Effector CD4-positive, alpha-beta T cell (primary cell): Measurements from ENCODE around the gene PLIN5.

Experiments
- DNase-seq: peaks from one replicate; pipeline ENCODE4 v3.0.0-alpha.2; 2020

PLIN5 gene

GRCh38 chr19:4503825-4504170 is 31.2 kb downstream of the PLIN5 start:
- DNase-seq = no peak

GRCh38 chr19:4503132-4503824 is 31.7 kb downstream of the PLIN5 start:
- no peak for DNase-seq

- no peak for DNase-seq
Measured at GRCh38 chr19:4502282-4503131, 32.5 kb downstream of the PLIN5 start.

- no peak for DNase-seq
Measured at GRCh38 chr19:4501691-4502090, 33.3 kb downstream of the PLIN5 start.

- DNase-seq = no peak
Measured at GRCh38 chr19:4500841-4501591, 34.0 kb downstream of the PLIN5 start.

- no peak for DNase-seq
Measured at GRCh38 chr19:4499855-4500254, 35.2 kb downstream of the PLIN5 start.

GRCh38 chr19:4499318-4499717 is 35.7 kb downstream of the PLIN5 start:
- no peak for DNase-seq

GRCh38 chr19:4498694-4499093 is 36.3 kb downstream of the PLIN5 start:
- DNase-seq = no peak

GRCh38 chr19:4497770-4498389 is 37.1 kb downstream of the PLIN5 start:
- DNase-seq = no peak

GRCh38 chr19:4496304-4496703 is 38.7 kb downstream of the PLIN5 start:
- DNase-seq = no peak

- no peak for DNase-seq
Measured at GRCh38 chr19:4495471-4495870, 39.6 kb downstream of the PLIN5 start.

- no peak for DNase-seq
Measured at GRCh38 chr19:4494691-4495064, 40.3 kb downstream of the PLIN5 start.

- no peak for DNase-seq
Measured at GRCh38 chr19:4493929-4494690, 40.9 kb downstream of the PLIN5 start.

GRCh38 chr19:4493104-4493928 is 41.7 kb downstream of the PLIN5 start:
- DNase-seq = no peak

GRCh38 chr19:4492337-4493103 is 42.5 kb downstream of the PLIN5 start:
- DNase-seq = no peak

GRCh38 chr19:4491446-4491845 is 43.6 kb downstream of the PLIN5 start:
- no peak for DNase-seq

GRCh38 chr19:4488496-4488895 is 46.5 kb downstream of the PLIN5 start:
- no peak for DNase-seq

GRCh38 chr19:4487572-4487971 is 47.5 kb downstream of the PLIN5 start:
- no peak for DNase-seq

- DNase-seq = no peak
Measured at GRCh38 chr19:4483385-4483784, 51.6 kb downstream of the PLIN5 start.

- DNase-seq = no peak
Measured at GRCh38 chr19:4482721-4483364, 52.2 kb downstream of the PLIN5 start.
